BJ (cell line): ENCODE results near the gene FCHSD2. TPM values are rescaled to one million over a fixed set of nuclear protein-coding genes. Genes with fewer than 3 reads are reported as not detected.

ENCODE experiments used
- CTCF ChIA-PET: fragments of 350-600 bp; formaldehyde crosslinking; extraction: SDS; loops from one replicate; lab custom pipeline; 2021; ENCODE audit warnings: antibody characterized with exemption, inconsistent platforms; lab: Yijun Ruan, JAX
- POLR2A ChIA-PET: fragments of 300-600 bp; sonication (Branson Sonifier 250); formaldehyde crosslinking; extraction: SDS; loops from one replicate; lab custom pipeline; 2021; ENCODE audit warnings: antibody characterized with exemption; lab: Charles Lee
- DNase-seq: peaks from one replicate; pipeline ENCODE4 v3.0.0-alpha.2; 2011; ENCODE audit warnings: low read depth
- H3K27me3 ChIP-seq: 2 replicates; pipeline ENCODE4 v1.6.0; 2011; ENCODE audit warnings: low read length; ENCODE audit not compliant: control insufficient read depth, insufficient read depth
- H3K36me3 ChIP-seq: 2 replicates; pipeline ENCODE4 v1.5.1; 2011; ENCODE audit warnings: low read length; ENCODE audit not compliant: control insufficient read depth, insufficient read depth
- H3K4me3 ChIP-seq: 2 replicates; pipeline ENCODE4 v1.5.1; 2011; ENCODE audit warnings: low read depth, mild to moderate bottlenecking, control low read depth, low read length
- polyA plus RNA-seq: library from polyadenylated mRNA; depleted of rRNA; stranded (reverse); fragments of >200 nt; gene quantifications from 2 replicates; pipeline ENCODE4 v1.2.3, GENCODE V29; 2011
- TF ChIP-seq, protein P1 (sequence below): IDR thresholded peaks from 2 replicates; pipeline ENCODE4 v1.5.1; 2011; ENCODE audit warnings: low read depth, mild to moderate bottlenecking, control low read depth, inconsistent platforms, low read length, moderate library complexity; ENCODE audit not compliant: insufficient read depth

FCHSD2 gene
- polyA plus RNA-seq, 1 experiment, result 24.9 TPM

DNA sequence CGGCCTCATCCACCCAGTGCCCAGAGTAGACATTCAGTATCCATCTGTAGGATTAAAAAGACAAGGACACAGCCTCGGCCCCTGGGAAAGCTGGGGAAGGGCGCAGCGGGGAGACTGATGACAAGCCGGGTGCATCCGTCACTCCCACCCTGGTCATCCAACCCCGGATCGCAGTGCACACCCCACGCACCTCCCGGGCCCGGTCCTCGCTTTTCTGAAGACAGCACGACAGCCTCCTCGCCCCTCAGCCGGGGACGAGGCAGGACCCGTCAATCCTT is 1.1 kb downstream of the FCHSD2 start:
- Histone ChIP-seq H3K36me3 (no peaks in the 10 kb centered on the region), H3K4me3 (peak overlapping the region; percentile 95), H3K27me3 (no peaks in the 10 kb centered on the region)
- POLR2A ChIA-PET, result no interaction called here
- no peak for DNase-seq
- CTCF ChIA-PET, result interaction anchor here (0.7 to 3.4 kb wide), 5 partner anchors 17 to 309 kb away, joined by 3 to 23 read pairs (median 3); no protein-coding TSS in a partner anchor
- TF ChIP-seq, protein P1, sequence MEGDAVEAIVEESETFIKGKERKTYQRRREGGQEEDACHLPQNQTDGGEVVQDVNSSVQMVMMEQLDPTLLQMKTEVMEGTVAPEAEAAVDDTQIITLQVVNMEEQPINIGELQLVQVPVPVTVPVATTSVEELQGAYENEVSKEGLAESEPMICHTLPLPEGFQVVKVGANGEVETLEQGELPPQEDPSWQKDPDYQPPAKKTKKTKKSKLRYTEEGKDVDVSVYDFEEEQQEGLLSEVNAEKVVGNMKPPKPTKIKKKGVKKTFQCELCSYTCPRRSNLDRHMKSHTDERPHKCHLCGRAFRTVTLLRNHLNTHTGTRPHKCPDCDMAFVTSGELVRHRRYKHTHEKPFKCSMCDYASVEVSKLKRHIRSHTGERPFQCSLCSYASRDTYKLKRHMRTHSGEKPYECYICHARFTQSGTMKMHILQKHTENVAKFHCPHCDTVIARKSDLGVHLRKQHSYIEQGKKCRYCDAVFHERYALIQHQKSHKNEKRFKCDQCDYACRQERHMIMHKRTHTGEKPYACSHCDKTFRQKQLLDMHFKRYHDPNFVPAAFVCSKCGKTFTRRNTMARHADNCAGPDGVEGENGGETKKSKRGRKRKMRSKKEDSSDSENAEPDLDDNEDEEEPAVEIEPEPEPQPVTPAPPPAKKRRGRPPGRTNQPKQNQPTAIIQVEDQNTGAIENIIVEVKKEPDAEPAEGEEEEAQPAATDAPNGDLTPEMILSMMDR, result no peak

DNA sequence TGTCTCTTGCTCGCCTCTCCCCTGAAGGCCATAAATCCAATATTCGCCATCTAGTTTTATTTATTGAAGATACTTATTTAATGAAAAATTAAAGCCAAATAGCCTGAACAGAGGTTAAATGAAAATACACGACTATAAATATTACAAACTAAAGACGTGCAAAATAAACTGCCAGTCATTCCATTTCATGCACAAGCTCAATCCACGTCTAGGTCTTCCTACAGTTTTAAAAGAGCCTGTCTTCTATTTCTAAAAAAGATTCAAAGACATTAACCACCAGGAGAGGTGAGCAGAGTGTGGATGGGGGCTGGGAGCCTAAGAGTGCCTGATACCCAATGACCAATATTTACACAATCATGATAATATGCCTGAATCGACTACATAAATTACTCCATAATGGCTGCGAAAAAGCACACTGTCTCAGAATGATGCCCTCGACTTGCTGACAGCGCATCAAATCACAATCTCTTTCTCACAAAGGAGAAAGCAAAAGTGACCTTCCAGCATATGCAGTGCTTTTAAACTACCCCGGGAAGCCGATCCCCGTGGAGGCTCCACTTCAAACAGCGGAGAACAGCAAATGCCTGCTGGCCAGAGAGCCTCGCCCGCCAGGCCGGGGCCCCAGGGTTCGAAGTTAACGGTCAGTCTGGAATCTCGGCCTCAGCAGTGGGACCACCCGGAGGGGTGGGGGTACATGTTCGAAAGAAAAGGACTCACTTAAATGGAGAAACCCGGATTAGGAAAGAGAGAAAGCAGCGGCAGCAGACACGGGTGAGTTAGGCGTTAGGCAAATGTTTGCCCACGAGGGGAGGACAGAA is 1.7 kb downstream of the FCHSD2 start:
- DNase-seq, result no peak
- ChIA-PET CTCF (interaction anchor here (0.7 to 2.9 kb wide), 6 partner anchors 10 to 215 kb away, joined by 3 to 23 read pairs (median 3); no protein-coding TSS in a partner anchor), POLR2A (no interaction called here)
- Histone ChIP-seq H3K27me3 (no peaks in the 10 kb centered on the region), H3K4me3 (peak overlapping the region; percentile 95), H3K36me3 (no peaks in the 10 kb centered on the region)
- TF ChIP-seq, protein P1, result 0 out of 2 replicates have a peak, but pooled peaks have one; percentile 6

DNA sequence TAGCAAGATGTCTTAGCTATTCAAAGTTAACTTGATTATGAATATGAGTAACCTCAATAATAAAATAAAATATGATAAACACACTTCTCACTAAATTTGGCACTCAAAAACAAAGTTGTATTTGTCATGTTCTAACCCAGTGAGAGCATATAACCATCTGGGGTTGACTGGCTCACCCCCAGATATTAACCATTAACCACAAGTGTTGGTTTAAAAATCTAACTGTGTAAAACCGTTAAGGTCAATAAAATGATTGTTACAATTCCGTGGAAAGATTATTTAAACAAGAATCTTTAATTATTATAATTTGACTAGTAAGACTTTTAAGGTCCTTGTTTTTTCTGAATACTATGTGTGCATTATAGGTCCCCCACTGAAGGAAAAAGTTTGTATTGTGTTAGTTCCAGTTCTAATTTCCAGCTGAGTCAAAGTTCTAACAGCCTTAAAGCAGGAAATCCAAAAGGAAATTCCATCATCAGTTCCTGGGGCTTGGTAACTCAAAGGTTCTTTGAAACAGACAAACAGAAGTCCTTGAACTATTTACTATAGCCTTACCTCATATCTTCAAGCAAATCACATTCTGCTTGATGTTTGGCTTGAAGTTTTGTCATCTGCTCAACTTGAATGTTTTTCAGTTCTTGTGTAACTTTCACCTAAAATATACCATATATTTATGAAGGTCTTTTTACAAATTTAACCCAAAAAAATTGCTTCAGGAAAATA is 2.5 kb downstream of the FCHSD2 start:
- Histone ChIP-seq H3K27me3 (no peaks in the 10 kb centered on the region), H3K4me3 (no peak overlapping the region; the same call in 1 of the 2 replicates), H3K36me3 (no peaks in the 10 kb centered on the region)
- POLR2A ChIA-PET, result no interaction called here
- no peak for DNase-seq
- TF ChIP-seq, protein P1, result no peak
- CTCF ChIA-PET, result interaction anchor here (1.1 kb wide), 2 partner anchors 9 to 38 kb away, joined by 3 read pairs; no protein-coding TSS in a partner anchor

DNA sequence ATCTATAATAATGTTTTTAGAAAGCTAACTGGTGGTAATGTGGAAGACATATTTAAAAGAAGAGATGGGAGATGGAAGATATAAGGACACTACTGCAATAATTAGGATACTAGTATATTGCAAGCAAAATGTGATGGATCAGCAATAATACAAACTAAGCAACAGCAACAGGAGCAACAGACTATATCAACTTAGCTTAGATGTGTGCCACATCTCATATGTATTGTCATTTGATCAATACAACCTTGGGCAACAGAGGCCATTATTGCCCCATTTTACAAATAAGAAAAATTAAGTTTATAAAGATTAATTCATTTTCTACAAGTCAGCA is 4.2 kb downstream of the FCHSD2 start:
- no peak for DNase-seq
- POLR2A ChIA-PET, result no interaction called here
- Histone ChIP-seq H3K4me3 (no peak overlapping the region), H3K27me3 (no peaks in the 10 kb centered on the region), H3K36me3 (no peaks in the 10 kb centered on the region)
- TF ChIP-seq, protein P1, result no peak
- CTCF ChIA-PET, result interaction anchor here (0.6 to 1.1 kb wide), 5 partner anchors 10 to 306 kb away, joined by 3 read pairs; no protein-coding TSS in a partner anchor
